DMS79 treated with DMSO at 0.1 percent for 48 hours (cell line): Measurements from ENCODE around the gene SEMA3E.

Experiments
- DNase-seq: peaks from one replicate; lab custom pipeline; 2025; lab: John Stamatoyannopoulos, UW

Gene SEMA3E

DNA sequence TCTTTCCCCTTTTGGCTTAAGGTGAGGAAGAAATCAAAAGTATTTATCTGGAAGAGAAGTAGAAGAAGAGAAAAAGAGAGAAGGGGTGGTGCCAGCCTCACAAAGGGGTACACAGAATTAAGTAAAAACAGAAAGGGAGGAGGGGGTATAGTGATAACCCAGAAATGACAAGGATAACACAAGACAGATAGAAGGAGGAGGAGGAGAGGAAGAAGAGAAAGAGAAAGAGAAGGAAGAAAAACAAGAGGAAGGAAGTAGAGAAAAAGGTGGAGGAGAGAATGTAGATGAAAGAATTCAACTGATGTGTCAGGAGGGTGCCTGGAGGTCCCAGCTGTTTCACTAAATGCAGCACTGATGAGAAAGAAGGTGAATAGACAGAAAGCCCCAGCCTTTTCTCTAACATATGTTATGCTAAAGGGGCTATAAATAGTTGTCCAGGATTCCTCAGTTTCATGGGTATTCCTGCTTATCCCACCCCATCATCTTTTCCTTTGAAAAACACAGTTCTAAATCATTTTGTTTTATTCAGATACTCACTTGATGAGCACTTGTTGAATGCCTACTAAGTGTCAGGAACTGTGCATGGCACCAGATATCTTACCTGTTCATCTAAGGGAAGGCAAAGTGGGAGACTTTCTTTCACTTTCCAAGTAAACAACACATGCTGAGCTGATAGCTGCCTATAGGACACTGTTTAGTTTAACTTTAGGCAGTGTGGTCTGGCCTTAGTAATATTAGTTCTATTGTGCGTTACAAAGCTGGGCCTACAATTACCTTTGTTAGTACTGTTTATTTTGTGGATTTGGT, 8.0 kb downstream of the SEMA3E start:
- DNase-seq, result no peak

DNA sequence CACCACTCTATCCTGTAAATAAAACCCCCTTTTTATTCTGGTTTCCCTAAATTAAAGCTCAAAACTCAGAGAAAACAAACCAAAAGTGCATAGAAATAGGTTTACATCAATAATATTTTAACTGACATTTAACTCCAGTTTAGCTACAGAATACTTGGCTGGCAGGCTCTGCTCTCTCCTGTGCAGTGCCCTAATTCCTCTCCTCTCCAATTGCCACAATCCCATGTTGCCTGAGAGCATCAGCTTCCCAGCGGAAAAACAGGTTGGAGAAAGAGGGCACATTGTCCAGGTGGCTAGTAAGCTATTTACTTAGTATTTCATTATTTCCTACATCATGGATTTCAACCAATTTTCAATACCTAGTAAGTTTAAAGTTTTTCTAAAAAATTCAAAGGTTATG, 8.7 kb downstream of the SEMA3E start:
- DNase-seq, result no peak

DNA sequence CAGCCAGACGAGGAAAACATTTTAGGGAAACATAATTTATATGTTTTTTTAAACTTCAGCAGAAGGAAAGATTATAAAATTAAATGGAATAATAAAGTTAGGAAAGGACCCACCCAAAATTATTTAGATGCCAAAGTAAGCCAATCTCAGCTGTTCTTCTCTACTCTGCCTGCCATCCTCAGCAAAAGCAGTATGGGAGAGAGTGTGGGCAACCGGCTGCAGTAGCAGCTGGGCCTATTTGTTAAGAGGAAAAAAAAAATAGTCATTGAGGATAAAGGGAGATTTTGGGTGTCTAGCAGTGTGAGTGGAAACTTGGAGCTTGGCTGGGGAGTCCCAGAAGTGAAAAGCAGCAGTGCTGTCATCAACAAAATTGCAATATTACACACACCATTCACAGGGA, 15.4 kb downstream of the SEMA3E start:
- no peak for DNase-seq

DNA sequence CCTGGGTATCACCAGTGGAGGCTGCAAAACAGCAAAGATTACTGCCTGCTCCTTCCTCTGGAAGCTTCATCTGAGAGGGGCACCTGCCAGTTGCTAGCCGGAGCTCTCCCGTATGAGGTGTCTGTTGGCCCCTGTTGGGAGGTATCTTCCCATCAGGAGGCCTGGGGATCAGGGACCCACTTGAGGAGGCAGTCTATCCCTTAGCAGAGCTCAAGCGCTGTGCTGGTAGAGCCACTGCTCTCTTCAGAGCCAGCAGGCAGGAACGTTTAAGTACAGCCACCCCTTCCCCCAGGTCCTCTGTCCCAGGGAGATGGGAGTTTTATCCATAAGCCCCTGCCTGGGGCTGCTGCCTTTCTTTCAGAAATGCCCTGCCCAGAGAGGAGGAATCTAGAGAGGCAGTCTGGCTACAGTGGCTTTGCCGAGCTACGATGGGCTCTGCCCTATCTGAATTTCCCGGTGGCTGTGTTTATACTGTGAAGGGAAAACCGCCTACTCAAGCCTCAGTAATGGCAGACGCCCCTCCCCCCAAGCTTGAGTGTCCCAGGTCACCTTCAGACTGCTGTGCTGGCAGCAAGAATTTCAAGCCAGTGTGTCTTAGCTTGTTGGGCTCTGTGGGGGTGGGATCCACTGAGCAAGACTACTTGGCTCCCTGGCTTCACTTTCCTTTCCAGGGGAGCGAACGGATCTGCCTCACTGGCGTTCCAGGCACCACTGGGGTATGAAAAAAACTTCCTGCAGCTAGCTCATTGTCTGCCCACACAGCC, 19.6 kb downstream of the SEMA3E start:
- no peak for DNase-seq

DNA sequence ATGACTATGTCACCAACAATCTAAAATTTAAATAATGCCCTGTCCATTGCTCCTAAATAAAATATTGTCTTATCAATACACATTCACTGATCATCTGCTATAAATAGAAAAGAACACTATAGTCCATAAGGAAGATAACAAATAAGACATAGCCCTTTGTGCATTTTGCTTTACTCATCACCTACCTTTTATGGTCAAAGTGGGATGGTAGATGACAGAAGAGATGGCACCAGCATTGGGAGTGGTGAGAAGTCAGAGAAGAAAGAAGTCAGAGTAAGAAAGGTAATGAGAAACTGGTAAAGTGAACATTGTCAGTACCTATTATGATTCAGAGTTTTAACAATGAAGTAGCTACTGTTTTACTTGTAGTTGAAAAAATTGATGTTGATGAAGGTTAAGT, 31.1 kb downstream of the SEMA3E start:
- DNase-seq, result no peak

DNA sequence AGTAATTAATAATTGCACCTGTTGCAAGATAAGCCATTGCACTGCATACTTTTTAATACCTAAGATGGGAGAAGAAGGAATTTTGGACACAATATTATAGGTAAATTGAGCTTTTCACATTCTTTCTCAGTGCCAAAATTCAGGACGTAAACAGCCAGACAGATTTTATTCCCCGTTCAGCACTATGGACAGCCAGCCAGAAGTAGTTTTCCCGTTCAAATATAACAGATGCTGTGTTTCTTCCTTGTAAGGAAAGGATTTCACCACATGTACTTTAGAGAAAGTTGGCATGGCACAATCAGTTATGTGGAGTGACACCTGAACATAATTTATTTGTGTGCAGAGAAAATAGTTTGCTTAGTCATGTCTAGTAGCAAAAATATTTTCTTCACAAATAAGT, 34.8 kb downstream of the SEMA3E start:
- DNase-seq, result no peak

DNA sequence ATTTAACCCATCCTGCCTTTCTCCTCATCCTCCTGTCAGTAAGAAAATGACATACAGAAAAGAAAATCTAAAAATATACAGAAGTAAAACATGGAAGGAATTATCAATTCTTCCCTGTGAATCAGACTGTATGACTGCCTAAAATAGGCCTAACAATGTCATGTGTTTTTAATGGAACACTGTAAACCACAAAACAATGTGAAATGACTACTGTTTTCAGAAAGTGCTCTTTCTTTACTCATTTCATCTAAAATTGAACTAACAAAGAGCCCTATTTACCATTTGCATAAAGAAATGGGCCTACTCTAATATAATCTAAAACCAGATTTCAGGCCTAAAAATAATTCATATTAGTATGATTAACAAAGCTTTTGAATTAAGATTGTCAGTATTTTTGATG, 35.7 kb downstream of the SEMA3E start:
- DNase-seq, result no peak

DNA sequence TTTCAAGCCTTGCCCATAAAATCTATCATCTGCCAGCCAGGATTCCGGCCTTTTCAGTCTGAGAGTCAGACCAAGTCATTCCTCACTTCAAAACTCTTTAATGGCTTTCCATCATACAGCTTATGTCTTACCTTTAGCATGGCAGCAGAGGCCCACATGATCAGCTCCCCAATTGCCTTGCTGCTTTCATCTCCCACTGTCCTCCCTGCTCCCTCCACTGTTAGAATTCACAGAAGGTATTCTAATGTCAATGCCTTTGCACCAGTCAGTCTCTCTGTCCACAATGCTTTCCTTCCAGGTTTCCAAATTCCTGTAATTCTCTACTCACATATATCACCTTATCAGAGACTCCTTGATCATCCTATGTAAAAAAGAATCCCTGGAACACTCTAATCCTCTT, 37.2 kb downstream of the SEMA3E start:
- DNase-seq, result no peak

DNA sequence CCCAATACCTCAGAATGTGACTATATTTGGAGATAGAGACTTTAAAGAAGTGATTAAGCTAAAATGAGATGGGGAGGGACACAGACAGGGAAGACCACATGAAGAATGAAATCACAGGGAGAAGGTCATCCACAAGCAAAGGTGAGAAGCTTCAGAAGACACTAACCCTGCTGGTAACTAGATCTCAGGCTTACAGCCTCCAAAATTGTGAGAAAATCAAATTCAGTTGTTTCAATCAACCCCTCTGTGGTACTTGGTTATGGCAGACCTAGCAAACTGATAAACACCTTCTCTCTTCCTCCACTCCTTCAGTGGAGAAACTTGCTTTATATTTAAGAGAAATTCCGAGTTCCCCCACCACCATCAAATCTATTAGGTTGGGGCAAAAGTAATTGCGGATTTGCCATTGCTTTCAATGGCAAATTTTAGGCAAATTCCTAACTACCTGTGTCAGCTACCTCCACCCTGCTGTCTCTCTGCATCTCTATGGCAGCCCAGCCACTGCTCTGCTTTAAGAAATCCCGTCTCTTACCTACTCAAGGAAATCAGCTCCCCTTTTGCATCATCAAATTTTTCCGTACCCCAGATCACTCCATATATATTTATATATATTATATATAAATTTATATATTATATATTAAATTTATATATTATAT, 38.2 kb downstream of the SEMA3E start:
- no peak for DNase-seq

DNA sequence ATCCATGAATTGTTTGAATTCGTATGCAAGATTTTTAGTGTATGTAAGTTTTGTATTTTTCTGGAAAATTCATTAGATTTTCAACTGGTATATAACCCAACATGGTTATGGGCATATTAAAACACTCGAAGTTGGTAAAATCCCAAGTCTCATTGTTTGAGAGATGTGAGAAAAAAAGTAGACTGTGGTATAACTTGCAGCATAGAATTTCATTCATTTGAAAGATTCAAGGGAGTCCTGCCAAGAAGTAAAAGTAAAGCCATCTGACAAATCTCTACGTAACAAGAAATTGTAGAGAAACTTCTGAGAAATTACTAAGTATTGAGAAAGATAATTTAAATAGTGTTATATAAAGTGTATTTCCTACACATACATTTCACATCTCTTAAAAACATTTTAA, 40.2 kb downstream of the SEMA3E start:
- no peak for DNase-seq

DNA sequence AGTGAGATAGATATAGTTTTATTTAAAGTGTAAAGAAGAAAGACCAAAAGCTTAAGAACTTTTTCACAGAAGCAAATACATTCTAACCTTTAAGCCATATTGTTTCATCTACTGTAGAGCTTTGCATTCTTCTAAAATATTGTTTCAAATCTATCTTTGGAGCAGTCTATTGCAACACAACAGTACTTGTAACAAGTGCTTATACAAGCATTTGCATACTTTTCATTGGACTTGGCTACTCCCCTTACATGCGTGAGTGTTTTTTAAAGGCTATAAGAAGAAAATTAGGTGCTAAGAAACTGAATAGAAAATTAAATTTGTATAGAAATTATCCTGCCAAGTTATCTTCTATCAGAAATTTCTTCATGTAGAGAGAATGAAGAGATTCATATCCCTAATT, 45.3 kb downstream of the SEMA3E start:
- no peak for DNase-seq

DNA sequence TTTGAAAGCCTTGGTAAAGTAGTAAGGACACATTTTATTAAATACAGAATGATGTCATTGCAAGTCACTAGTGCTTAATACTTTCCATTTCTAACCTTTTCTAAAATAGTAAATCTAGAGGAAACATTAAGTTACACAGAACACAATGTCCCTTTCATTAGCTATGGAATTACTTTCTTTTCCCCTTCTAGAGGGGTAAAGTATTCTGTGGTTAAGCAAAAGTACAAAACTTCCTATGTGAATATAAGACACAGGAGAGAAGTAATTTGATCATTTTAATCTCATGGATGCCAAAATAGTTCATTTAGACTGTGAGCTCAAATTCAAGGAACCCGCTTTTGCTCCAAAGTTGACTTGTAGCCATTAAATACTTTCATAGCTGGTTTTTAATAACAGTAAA, 49.8 kb downstream of the SEMA3E start:
- no peak for DNase-seq

DNA sequence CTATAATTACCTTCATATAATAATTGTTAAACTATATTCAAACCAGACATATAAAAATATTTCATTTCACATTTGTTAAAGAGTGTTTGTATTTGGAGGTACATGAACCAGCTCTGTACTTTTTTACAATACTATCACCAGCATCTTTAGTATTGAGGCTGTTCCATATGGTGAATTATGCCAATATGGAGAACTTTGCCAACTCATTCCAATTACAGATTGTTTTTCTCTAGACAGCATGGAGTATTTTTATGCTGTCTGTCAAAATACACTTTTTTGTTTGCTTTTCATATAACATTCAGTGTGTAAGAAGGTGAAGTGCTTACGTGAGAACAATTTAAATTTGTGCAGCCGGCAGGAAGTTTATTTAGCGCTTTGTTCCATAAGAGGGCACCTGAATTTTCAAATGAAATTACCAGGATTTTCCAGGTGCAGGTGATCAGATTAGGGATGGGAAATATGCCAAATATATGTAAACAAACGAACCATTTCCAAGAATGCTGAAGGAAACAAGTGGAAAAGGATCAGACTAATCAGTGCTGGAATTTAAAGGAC, 54.9 kb downstream of the SEMA3E start:
- DNase-seq, result no peak

DNA sequence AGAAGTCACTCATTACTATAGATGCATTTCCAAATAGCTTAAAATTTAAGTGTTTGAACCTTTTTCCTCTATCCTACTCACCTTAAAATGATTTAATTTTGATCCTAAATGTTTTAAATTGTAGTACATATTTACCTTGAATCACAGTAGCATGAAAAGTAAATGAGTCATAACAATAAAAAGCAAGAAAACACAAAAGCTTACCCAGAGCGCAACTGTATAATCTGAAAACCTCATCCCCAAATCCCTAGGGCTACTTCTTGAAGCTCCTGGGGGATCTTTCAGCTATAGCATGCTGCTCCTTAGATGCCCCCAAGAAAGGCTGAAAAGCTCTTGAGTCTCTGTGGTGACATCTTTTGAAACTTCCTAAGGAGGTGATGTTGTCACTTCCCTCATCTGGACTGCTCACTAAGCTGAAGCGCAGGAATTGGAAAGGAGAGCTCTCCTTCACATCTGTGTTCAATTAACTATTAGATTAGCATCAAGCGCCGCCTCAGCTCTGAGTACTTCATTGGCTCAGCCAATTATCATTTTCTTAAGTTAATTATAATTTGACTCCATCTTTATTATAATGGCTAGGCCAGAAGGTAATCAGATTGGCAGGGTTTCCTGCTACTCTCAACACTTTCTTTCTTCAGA, 60.2 kb downstream of the SEMA3E start:
- no peak for DNase-seq

DNA sequence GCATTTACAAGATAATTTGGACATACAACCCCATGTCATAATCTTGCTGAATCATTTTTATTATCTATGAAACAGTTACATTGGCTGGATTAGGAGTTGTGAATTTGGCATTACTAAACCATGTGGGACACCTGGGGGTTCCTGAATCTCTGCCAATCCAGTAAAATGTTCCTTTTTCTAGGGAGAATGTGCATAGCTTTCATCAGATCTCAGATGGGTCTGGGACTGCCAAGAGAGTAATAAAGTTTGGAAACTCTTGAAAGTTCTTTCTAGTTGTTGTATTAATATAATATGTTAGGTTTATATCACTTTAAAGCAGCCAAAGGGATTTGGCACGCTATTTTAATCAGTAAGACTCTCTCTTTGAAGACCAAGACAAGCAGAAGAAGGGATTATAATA, 62.7 kb downstream of the SEMA3E start:
- DNase-seq, result no peak

DNA sequence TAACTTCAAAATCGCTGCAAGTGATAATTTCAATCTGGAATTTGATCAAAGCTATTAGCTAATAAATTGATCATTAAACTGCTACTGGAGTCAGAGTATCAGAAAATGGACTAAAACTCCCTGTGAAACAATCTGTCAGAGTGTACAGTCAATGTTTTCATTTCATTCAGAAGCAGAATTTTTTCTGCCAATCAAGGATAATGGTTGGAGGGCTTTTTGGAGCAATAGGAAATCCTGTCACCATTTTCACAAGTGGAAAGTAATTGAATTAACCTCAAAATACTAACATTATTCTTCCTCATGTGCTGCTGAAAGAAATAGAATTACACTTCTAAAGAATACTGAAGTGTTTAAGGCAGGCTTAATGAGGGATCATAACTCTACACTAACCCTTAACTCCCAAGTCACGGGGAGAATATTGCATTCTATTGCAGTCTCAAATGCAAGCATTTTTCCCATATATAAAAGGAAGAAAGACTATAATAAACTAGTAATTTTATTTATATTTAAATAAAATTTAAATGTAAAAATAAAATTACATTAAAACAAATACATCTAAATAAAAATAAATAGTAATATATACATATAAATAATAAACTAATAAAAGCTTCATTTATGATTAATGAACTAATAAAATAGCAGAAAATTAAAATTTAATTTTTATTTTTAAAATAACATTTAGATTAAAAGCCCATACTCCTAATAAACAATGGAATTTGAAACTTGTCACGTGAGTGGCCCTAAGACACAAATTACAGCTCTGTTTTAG, 67.1 kb downstream of the SEMA3E start:
- DNase-seq, result no peak

DNA sequence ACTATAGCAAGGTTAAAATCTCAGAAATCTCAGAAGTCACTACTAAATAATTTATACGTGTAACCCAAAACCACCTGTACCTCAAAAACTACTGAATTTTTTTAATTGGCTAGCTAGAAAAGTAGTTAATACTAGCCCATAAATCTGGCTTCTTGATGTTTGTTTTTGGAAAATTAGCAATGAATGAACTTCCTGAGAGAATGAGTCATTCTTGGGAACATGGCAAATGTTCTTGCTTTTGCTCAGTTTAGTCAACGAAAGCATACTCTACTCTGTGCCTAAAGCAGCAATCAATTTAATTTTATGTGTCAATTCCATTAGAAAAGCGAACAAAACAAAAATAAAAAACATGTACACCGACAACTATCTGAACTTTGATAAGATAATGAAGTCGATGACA, 69.2 kb downstream of the SEMA3E start:
- DNase-seq, result no peak

DNA sequence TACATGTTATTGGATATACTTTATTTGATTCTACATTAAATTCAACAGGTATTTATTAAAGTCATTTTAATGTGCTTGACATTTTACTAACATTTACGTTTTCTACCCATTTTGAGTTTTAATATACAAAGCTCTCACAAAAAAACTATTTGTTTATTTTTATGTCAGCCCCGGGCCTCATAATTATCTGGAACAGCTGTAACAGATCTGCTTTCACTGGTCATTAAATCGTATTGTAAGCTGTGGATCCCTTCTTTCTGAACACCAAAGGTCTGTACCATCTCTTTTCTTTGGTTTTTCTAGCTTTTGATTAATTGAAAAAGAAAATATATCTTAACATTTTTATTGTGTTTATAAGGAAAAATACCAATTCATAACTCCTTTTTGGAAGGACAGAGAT, 73.5 kb downstream of the SEMA3E start:
- no peak for DNase-seq

DNA sequence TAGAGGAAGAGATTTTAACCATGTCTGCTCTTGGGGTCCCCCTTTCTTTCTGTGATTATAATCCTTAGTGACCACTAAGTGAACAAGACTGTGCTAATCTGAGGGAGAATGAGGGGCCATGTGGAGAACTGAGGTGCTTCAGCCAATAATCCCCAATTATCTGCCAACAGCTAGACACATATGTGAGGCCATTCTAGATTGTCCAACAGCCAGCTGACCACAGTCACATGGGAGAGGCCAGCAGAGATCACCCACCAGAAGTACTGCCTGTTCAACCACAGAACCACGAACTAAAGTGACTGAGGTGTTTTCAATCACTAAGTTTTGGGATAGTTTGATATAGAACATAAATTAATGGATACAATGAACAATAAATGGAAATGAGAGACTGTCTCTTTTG, 74.3 kb downstream of the SEMA3E start:
- DNase-seq, result no peak

DNA sequence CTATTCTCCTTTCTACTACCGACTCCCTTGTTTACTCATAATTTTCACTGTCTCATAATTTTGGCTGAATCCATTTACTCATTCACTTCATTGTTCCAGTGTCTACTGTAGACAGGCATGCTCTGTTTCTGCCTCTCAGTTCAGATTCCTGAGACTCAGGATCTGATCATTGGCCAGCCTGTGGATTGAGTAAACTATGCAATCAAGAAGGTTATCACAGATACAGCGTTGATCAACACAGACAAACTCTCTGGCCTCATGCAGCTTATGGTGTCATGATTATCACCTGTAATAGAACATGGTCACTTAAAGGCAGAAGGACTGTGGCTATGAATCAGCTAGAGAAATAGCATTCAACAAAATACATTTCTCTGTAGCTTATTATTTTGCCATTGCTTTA, 86.0 kb downstream of the SEMA3E start:
- DNase-seq, result no peak

DNA sequence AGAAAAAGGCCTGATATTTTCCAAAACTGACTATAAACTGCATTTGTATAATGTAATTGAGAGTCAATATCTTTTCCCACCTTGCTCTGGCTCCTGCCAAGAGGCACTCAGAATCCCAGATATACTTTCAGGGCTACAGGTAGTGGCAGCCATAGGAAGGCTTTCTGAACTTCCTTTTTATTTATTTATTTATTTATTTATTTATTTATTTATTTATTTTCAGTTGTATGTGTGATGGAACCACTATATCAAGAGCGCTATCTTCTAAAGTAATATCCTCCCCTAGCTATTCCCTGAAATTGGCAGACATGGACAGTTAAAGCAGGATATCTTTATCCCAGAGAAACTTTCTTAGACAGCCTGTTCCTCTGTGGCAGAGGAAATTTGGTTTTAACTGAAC, 86.7 kb downstream of the SEMA3E start:
- DNase-seq, result no peak

DNA sequence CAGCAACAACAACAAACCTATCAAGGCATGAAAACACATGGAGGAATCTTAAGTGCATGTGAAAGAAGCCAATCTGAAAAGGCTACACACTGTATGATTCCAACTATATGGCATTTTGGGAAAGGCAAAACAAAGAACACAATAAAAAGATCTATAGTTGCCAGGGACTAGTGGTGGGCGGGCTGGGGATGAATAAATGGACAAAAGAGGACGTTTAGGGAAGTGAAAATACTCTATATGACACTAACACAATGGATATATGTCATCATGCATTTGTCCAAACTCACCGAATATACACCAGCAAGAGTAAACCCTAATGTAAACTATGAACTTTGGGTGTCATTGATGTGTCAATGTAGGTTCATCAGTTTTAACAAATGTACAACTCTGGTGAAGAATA, 89.1 kb downstream of the SEMA3E start:
- DNase-seq, result no peak
